MM.1S (cell line): Measurements from ENCODE around the gene RNF220.

Experiments
- DNase-seq: peaks from one replicate; pipeline ENCODE4 v3.0.0-alpha.2; 2015
- H2AFZ ChIP-seq: fragments of 300-600 bp; sonication (generic); 2 replicates; pipeline ENCODE4 v1.6.0; 2016; ENCODE audit warnings: antibody characterized with exemption, low read length
- H3F3A ChIP-seq: fragments of 300-600 bp; sonication (generic); 2 replicates; pipeline ENCODE4 v1.6.1; 2016; ENCODE audit warnings: mild to moderate bottlenecking, antibody characterized with exemption, low read length, moderate library complexity, mixed read lengths; ENCODE audit not compliant: insufficient read depth
- H3K27ac ChIP-seq: fragments of 300-600 bp; sonication (generic); 2 replicates; pipeline ENCODE4 v1.5.1; 2016; ENCODE audit warnings: mild to moderate bottlenecking, low read length
- H3K27me3 ChIP-seq: fragments of 300-600 bp; sonication (generic); replicated peaks from 2 replicates; pipeline ENCODE4 v1.6.0; 2016; ENCODE audit warnings: low read length; ENCODE audit not compliant: insufficient read depth
- H3K36me3 ChIP-seq: fragments of 300-600 bp; sonication (generic); replicated peaks from 2 replicates; pipeline ENCODE4 v1.6.1; 2016; ENCODE audit warnings: mild to moderate bottlenecking, low read length, mixed read lengths; ENCODE audit not compliant: insufficient read depth
- H3K4me1 ChIP-seq: fragments of 300-600 bp; sonication (generic); 2 replicates; pipeline ENCODE4 v1.6.1; 2016; ENCODE audit warnings: low read length, mixed read lengths
- H3K4me2 ChIP-seq: fragments of 300-600 bp; sonication (generic); 2 replicates; pipeline ENCODE4 v1.6.0; 2016; ENCODE audit warnings: low read depth, low read length
- H3K4me3 ChIP-seq: fragments of 300-600 bp; sonication (generic); 2 replicates; pipeline ENCODE4 v1.5.1; 2016; ENCODE audit warnings: low read length, mixed read lengths
- H3K79me2 ChIP-seq: fragments of 300-600 bp; sonication (generic); 2 replicates; pipeline ENCODE4 v1.6.1; 2016; ENCODE audit warnings: mixed run types, low read length, mixed read lengths
- H3K9ac ChIP-seq: fragments of 300-600 bp; sonication (generic); 2 replicates; pipeline ENCODE4 v1.6.1; 2016; ENCODE audit warnings: low read length, mixed read lengths
- H3K9me2 ChIP-seq: fragments of 300-600 bp; sonication (generic); replicated peaks from 2 replicates; pipeline ENCODE4 v1.6.1; 2016; ENCODE audit warnings: mild to moderate bottlenecking, low read length, mixed read lengths; ENCODE audit not compliant: insufficient read depth
- H3K9me3 ChIP-seq: fragments of 300-600 bp; sonication (generic); replicated peaks from 2 replicates; pipeline ENCODE4 v1.6.1; 2016; ENCODE audit warnings: mild to moderate bottlenecking, low read length, mixed read lengths; ENCODE audit not compliant: insufficient read depth
- H4K20me1 ChIP-seq: fragments of 300-600 bp; sonication (generic); 2 replicates; pipeline ENCODE4 v1.6.1; 2016; ENCODE audit warnings: mild to moderate bottlenecking, low read length, moderate library complexity, mixed read lengths; ENCODE audit not compliant: insufficient read depth
- CTCF ChIP-seq: fragments of 300-600 bp; sonication (generic); IDR thresholded peaks from 2 replicates; pipeline ENCODE4 v1.5.1; 2016; ENCODE audit warnings: antibody characterized with exemption, low read length, mixed read lengths
- EZH2 ChIP-seq: fragments of 300-600 bp; sonication (generic); optimal IDR thresholded peaks from 2 replicates; pipeline ENCODE3; 2017; ENCODE audit warnings: low read depth, mild to moderate bottlenecking, antibody characterized with exemption, low read length, mixed read lengths
- EZH2phosphoT487 ChIP-seq: fragments of 300-600 bp; sonication (generic); IDR thresholded peaks from 2 replicates; pipeline ENCODE4 v1.6.1; 2018; ENCODE audit warnings: antibody characterized with exemption, low read length

The RNF220 gene

GRCh38 chr1:44647896-44648295 is 242.8 kb downstream of the RNF220 start:
- Histone ChIP-seq H3K27me3 (no peaks in the 10 kb centered on the region), H3K9ac (no peak overlapping the region), H3K79me2 (0 out of 2 replicates have a peak, but pooled peaks cover 3% of the 10 kb centered on the region), H3K36me3 (no peaks in the 10 kb centered on the region), H3K27ac (no peak overlapping the region), H2AFZ (no peak overlapping the region), H3K4me2 (no peak overlapping the region), H3K9me3 (no peaks in the 10 kb centered on the region), H3K4me3 (no peak overlapping the region), H4K20me1 (no peaks in the 10 kb centered on the region), H3K9me2 (no peaks in the 10 kb centered on the region), H3F3A (peaks cover 12% of the 10 kb centered on the region), H3K4me1 (no peaks in the 10 kb centered on the region)
- no peak for DNase-seq
- TF ChIP-seq CTCF (no peak), EZH2phosphoT487 (no peak), EZH2 (no peak)

- H3F3A ChIP-seq = peaks cover 12% of the 10 kb centered on the region
- no peak for DNase-seq
- no peak for TF ChIP-seq EZH2
- no peak for TF ChIP-seq CTCF
- no peak for TF ChIP-seq EZH2phosphoT487
- no peak overlapping the region for H2AFZ ChIP-seq
- no peak overlapping the region for H3K4me3 ChIP-seq
- H3K9me2 ChIP-seq = no peaks in the 10 kb centered on the region
- no peaks in the 10 kb centered on the region for H3K79me2 ChIP-seq
- no peak overlapping the region for H3K4me2 ChIP-seq
- no peaks in the 10 kb centered on the region for H3K27me3 ChIP-seq
- H3K36me3 ChIP-seq = no peaks in the 10 kb centered on the region
- H3K9ac ChIP-seq = no peak overlapping the region
- H4K20me1 ChIP-seq = no peaks in the 10 kb centered on the region
- no peaks in the 10 kb centered on the region for H3K4me1 ChIP-seq
- no peaks in the 10 kb centered on the region for H3K9me3 ChIP-seq
- no peak overlapping the region for H3K27ac ChIP-seq
These were observed 243.6 kb downstream of the RNF220 start for GRCh38 chr1:44648529-44649250.

GRCh38 chr1:44649788-44650158 is 244.7 kb downstream of the RNF220 start:
- H3F3A ChIP-seq = peaks cover 12% of the 10 kb centered on the region
- no peak overlapping the region for H3K4me3 ChIP-seq
- H3K4me1 ChIP-seq = no peaks in the 10 kb centered on the region
- no peaks in the 10 kb centered on the region for H3K36me3 ChIP-seq
- no peak overlapping the region for H2AFZ ChIP-seq
- H3K27me3 ChIP-seq = no peaks in the 10 kb centered on the region
- no peak overlapping the region for H3K4me2 ChIP-seq
- no peak for DNase-seq
- H3K79me2 ChIP-seq = no peaks in the 10 kb centered on the region
- no peak overlapping the region for H3K27ac ChIP-seq
- TF ChIP-seq EZH2phosphoT487 = no peak
- no peak for TF ChIP-seq CTCF
- TF ChIP-seq EZH2 = no peak
- no peak overlapping the region for H3K9ac ChIP-seq
- no peaks in the 10 kb centered on the region for H3K9me2 ChIP-seq
- no peaks in the 10 kb centered on the region for H4K20me1 ChIP-seq
- H3K9me3 ChIP-seq = no peaks in the 10 kb centered on the region
